NOMO-1 treated with DMSO at 0.1 percent for 48 hours (cell line): ENCODE measurements around the gene CENPO.

Experiments
- DNase-seq: peaks from one replicate; lab custom pipeline; 2025; ENCODE audit not compliant: unreplicated experiment; lab: John Stamatoyannopoulos, UW

CENPO gene

GRCh38 chr2:24792874-24793760, at the start of gene CENPO, which contains the start of gene PTRHD1:
TSS of gene CENPO (plus strand) at chr2:24793425. CDS start at chr2:24793920, 495 bp downstream.
TSS of gene PTRHD1 (minus strand) at chr2:24793391. CDS start at chr2:24793377, 14 bp downstream.
- peak; percentile 92 for DNase-seq

DNA sequence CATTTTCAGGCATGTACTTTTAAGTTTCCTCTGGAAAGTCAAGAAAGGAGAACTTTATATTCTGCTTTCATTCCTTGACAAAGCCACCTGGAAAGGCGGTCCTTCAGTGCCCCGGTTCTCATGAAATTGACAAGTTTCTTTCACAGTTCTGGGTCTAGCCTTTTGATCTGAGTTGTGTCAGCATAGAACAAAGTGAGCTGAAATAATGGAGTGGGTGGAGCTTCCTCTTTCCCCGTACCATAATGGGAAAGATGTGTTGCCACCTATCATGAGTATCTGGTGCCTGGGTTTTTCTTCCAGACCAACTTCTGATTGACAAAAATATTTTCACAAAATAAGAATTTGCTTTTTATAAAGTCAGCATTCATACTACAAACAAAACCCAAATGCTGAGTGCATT, 49.3 kb upstream of the CENPO start:
- DNase-seq, result no peak

- no peak for DNase-seq
These were observed 48.9 kb upstream of the CENPO start for GRCh38 chr2:24744356-24744755.

DNA sequence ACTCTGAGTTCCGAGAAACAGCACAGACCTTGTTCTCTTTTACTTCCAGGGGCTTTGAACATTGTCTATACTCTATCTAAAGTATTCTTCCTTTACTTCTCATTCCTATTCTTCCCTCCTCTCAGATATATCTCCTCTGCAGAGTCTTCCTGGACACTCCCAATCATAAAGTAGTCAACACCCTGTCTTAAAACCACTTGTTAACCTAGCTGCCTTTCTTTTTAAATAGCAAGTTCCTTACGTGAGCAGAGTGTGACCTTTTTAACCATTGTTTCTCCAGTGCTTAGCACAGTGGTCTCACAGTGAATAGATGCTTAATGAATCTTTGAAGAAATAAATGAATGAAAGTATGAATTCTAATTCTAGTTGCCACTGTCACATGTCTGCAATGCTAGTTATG, 47.4 kb upstream of the CENPO start:
- DNase-seq, result no peak

- DNase-seq, result no peak
These were observed 45.9 kb upstream of the CENPO start for GRCh38 chr2:24747299-24747698.

DNA sequence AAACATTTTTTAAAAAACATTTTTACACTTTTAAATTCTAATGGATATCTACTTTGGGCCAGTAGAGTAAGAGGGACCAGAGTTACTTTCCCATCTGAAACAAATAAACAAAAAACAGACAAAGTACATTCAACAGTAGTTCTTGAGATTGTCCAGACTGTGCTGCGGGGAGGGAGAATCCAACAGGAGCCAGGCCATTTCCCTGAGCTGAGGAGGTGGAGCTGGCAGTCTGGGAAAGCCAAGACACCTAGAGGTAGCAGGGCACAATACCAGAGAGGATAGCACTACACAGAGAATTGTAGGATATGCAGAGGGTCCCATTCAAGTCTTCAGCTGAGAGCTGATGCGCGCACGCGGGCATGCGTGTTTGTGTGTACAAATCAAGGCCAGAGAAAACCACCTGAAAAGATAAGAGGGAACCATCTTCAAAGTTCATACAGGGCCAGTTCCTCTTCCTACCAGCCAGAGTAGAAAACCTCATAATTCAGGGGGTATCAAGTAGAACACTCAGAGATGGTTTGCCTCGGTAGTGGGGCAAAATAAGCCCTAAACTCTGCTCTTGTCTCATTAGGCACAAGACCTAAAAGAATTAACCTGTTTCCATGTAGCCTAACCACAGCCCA, 44.0 kb upstream of the CENPO start:
- no peak for DNase-seq

DNA sequence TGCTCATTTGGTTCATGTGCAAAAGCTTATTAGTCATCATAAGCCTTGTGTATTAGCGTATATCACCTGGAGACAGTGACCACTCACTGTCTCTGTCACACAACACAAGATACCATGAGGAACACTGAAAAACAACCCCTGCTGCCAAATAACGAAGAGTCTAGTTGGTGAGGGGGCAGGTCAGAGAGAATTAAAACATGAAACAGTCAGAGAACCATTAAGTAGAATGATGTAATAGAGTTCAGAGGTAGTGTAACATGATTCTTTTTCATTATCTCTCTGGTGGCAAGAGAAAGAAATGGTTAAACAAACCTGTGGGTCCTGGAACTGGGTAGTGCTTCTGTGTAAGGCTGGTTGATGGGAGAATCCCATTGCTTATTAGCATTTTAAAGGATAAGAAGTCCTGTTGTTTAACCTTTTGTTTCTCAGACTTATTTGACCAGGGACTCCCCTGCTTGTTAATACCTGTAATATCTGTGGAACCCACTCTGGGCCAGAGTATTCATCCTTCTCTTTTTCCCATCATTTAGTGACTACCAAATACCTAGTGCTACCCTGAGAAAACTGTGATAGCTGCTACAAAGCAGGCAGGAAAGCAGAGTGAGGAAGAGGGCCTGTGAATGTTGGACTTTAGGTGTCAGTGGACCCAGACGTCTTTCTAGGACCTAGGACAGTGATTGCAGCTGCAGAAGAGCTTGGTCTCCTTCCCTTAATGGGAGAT, 38.1 kb upstream of the CENPO start:
- no peak for DNase-seq

DNA sequence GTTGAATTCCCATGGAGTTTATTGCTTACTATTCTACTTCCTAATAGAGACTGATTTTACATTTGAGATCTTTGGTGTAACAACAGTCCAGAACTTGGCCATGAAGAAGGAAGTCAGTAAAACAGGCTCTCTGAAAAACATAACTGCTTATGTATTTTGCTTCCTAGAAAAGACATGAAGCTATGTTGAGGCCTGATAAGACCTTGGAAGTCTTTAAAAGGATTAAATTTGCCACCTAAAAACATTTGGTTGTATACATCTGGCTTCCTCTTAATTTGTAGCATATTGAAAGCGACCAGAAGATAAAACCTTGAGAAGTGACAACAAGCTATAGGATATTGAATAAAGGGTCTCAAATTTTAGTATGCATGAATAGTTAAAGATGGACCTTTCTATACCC, 36.4 kb upstream of the CENPO start:
- no peak for DNase-seq

DNA sequence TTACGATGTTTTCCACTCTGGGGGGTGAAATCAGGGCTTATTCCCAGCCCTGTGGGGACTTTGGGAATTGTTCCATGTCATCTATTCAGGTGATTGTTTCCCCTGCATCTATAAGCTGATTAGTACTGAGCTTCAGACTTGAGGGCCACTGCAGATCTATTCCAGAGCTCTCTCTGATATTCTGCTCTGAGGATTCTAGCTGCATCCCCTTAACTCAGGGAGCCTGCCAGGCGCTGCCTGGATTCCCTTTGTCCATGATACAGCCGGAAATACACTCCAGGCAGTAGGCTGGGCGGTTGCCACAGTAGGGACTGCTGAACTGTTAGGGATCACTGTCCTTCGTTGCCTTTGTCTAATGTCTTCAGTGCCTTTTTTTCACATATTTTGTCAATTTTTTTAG, 31.4 kb upstream of the CENPO start:
- no peak for DNase-seq

- DNase-seq, result no peak
These were observed 30.7 kb upstream of the CENPO start for GRCh38 chr2:24762518-24762917.

DNA sequence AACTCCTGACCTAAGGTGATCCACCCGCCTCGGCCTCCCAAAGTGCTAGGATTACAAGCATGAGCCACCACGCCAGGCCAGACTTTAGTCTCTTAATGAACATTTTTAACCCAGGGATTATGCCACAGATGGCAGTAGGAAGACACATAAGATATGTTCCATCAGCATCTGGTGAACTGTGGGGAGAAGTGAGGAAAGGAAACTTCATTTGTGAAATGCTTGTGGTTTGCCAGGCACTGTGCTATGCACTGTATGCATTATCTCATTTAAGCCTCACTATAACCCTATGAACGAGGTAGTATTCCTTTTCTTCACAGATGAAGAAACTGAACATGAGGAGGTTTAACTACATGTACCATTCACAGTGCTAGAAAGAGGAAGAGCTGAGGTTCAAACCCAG, 29.4 kb upstream of the CENPO start:
- DNase-seq, result no peak

GRCh38 chr2:24766609-24767008, 26.6 kb upstream of the CENPO start:
- DNase-seq, result no peak

- no peak for DNase-seq
These were observed 25.2 kb upstream of the CENPO start for GRCh38 chr2:24768013-24768412.

DNA sequence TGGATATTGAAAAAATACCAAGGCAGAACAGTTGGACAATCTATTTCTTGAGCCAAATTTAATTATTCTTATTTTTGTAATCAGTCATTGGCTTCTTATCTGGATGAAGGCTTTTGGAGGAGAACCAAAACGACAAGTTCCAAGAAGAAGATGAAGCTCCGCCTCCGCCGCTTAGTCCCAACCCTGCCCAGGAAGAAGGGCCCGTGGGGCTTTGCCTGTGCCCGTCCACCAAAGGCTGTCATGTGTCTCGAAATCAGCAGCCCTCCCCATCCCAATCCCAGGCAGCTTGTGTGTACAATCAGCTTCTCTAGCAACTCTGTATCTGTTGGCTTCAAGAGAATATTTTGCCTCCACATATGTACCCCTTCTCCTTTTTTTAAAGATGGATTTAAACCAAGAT, 24.6 kb upstream of the CENPO start:
- no peak for DNase-seq

GRCh38 chr2:24771061-24771460, 22.2 kb upstream of the CENPO start:
- no peak for DNase-seq

DNA sequence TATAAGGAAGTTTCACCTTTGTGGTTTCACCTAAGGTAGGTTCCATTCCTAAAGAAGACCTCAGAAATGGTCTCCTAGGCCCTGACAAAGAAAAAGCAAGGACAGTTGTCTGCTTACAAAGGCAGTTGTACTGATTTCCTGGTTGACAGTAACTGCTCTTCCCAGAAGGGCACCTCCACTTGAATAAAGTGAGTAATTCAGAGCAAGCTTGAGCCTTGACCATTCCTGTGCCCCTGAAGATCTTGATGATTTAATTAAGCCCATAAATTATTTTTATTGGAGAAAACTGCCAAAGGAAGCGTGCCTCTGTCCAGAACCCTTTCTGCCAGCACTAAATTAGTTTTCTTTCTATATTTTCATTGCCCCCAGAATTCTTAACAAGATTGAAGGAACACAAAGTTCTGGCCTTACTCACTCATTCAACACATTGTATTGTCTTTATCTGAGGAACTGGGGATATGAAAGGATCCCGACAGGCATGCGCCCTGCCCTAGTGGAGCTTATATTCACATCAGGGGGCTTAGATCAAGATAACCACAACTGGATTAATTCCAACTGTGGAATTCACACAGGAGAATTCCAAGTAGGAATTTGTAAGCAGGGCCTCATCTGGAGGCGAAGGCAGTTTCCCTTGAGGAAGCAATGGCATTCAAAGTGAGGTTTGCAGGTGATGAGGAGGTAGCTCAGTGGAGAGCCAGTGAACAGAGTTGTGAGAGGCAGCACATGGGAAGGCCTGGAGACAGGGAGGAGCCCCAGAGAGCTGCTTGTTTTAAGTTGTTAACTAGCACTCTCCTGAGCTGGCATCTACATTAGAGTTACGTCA, 21.2 kb upstream of the CENPO start:
- no peak for DNase-seq

- DNase-seq, result no peak
These were observed 18.9 kb upstream of the CENPO start for GRCh38 chr2:24774373-24774772.

DNA sequence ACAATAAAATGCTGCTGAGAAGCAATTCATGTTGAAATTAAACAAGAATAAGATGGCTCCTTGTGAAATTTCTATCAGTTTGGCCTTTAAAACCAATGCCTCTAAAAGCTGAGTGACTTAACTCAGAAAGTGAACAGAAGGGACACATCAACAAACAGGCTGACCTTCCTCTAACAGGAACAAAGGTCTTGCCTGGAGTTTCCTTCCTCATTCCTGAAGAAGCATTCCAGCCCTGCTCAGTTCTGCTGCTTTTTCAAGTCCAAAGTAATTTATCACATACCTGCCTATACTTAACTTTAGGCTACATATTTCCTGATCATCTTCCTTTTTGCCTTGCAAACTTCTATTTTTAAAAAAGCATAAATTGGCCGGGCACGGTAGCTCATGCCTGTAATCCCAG, 14.1 kb upstream of the CENPO start:
- no peak for DNase-seq

DNA sequence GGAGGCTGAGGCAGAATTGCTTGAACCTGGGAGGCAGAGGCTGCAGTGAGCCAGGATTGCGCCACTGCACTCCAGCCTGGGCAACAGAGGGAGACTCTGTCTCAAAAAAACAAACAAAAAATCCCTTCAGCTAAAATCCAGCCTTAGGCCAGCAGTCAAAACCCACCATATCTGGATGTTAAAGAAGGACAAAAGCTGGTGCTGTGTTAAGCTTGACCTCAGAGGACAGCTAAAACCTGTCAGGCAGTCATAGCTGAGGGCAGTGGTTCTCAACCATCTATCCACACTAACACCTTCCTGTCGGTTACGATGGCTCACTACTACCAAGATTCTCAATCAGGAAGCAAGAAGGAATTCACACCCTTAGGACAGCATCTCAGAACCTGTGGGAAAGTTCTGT, 9.6 kb upstream of the CENPO start:
- DNase-seq, result no peak

DNA sequence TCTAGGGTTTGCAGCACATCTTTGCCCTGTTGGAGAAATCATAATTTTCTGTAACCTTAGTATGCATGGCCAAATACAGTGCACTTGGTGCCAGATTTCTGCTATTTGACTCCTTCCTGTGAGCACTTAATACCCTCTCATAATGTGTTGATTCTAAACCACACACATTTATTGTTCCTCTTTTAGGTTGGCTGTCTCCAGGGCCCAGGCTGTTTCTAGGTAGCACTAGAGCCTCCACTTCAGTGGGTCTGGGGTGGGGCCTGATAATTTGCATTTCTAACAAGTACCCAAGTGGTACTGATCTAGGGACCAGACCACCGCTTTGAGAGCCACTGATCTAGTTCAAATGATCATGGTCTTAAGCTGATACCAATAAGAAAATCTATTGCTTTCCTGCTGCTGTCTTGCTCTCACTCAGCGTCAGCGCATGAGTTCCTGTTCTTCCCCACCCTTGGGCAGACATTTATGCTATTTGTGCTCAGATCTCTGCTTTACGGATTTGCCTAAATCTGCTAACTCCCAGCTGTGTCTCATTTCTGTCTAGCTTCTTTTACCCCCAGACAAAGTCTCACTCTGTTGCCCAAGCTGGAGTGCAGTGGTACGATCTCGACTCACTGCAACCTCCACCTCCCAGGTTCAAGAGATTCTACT, 7.4 kb upstream of the CENPO start:
- DNase-seq, result peak; percentile 81
